Caco-2 (cell line): ENCODE data around the gene GPC5. TPM values are rescaled to one million over a fixed set of nuclear protein-coding genes. Genes with fewer than 3 reads are reported as not detected.

Experiments used
- BruUV-seq: library from RNA; stranded (reverse); fragments of 400-500 nt; replicated peaks from 2 replicates; lab custom pipeline; 2021; lab: Mats Ljungman, UMichigan
- CTCF ChIA-PET: fragments of 300-600 bp; sonication (Branson Sonifier 250); formaldehyde crosslinking; loops from one replicate; lab custom pipeline; 2022; ENCODE audit warnings: antibody characterized with exemption; lab: Charles Lee
- POLR2A ChIA-PET: fragments of 300-600 bp; sonication (Branson Sonifier 250); formaldehyde crosslinking; loops from one replicate; lab custom pipeline; 2022; ENCODE audit warnings: antibody characterized with exemption; lab: Charles Lee
- DNase-seq, 2 experiments: peaks; one replicate each; pipeline versions ENCODE4 v3.0.0 to v3.0.0-alpha.2; 2020 to 2022
- H3K27me3 ChIP-seq: replicated peaks from 2 replicates; pipeline ENCODE4 v1.6.0; 2011; ENCODE audit warnings: low read length; ENCODE audit not compliant: control insufficient read depth, insufficient read depth
- H3K36me3 ChIP-seq: 2 replicates; pipeline ENCODE4 v1.5.1; 2011; ENCODE audit warnings: low read length; ENCODE audit not compliant: control insufficient read depth, insufficient read depth
- H3K4me1 ChIP-seq: fragments of 250-450 bp; sonication (Bioruptor Pico); 2 replicates; pipeline ENCODE4 v1.5.1; 2020; ENCODE audit warnings: mild to moderate bottlenecking
- H3K4me3 ChIP-seq: 2 replicates; pipeline ENCODE4 v1.5.1; 2011; ENCODE audit warnings: low read depth, mild to moderate bottlenecking, control low read depth, low read length
- H3K9me3 ChIP-seq: fragments of 250-450 bp; sonication (Bioruptor Pico); 2 replicates; pipeline ENCODE4 v1.5.1; 2020; ENCODE audit warnings: mild to moderate bottlenecking, moderate library complexity
- H3K27ac Mint-ChIP-seq: one replicate; pipeline ENCODE4 v1.8.0; 2022; ENCODE audit warnings: mixed read lengths; ENCODE audit not compliant: unreplicated experiment
- H3K27me3 Mint-ChIP-seq: one replicate; pipeline ENCODE4 v1.8.0; 2022; ENCODE audit warnings: mixed read lengths; ENCODE audit not compliant: insufficient read depth, unreplicated experiment
- H3K36me3 Mint-ChIP-seq: one replicate; pipeline ENCODE4 v1.8.0; 2022; ENCODE audit warnings: mild to moderate bottlenecking, mixed read lengths; ENCODE audit not compliant: insufficient read depth, unreplicated experiment
- H3K4me1 Mint-ChIP-seq: one replicate; pipeline ENCODE4 v1.8.0; 2022; ENCODE audit warnings: low read depth, mixed read lengths; ENCODE audit not compliant: unreplicated experiment
- H3K4me3 Mint-ChIP-seq: one replicate; pipeline ENCODE4 v1.8.0; 2022; ENCODE audit warnings: mild to moderate bottlenecking, moderate library complexity, mixed read lengths; ENCODE audit not compliant: unreplicated experiment
- H3K9me3 Mint-ChIP-seq: one replicate; pipeline ENCODE4 v1.8.0; 2022; ENCODE audit warnings: mixed read lengths; ENCODE audit not compliant: unreplicated experiment
- intact Hi-C: fragments of 100-400 bp; cut with micrococcal nuclease; formaldehyde crosslinking; loops from one replicate; pipeline ENCODE4 v1.10.0; 2022; ENCODE audit not compliant: unreplicated experiment
- total RNA-seq: library from RNA; stranded (reverse); gene quantifications from 2 replicates; pipeline ENCODE4 v1.2.3, GENCODE V29; 2022
- TF ChIP-seq, protein P1 (sequence below), 2 experiments: fragments of 200-600 bp in 1 of 2; IDR thresholded peaks; 1 replicate in 1 of 2; 2 replicates in 1 of 2; pipeline versions ENCODE4 v1.5.1 to v1.8.0; 2011 to 2022; ENCODE audit warnings: antibody characterized with exemption in 1 of 2, control low read depth in 1 of 2, inconsistent platforms in 1 of 2, low read depth in 1 of 2, low read length in 1 of 2, mild to moderate bottlenecking in 1 of 2, moderate library complexity in 1 of 2; ENCODE audit not compliant: insufficient read depth in 1 of 2, severe bottlenecking in 1 of 2, unreplicated experiment in 1 of 2

The GPC5 gene
- total RNA-seq, 1 experiment from 2014 or later = 4.1 TPM

DNA sequence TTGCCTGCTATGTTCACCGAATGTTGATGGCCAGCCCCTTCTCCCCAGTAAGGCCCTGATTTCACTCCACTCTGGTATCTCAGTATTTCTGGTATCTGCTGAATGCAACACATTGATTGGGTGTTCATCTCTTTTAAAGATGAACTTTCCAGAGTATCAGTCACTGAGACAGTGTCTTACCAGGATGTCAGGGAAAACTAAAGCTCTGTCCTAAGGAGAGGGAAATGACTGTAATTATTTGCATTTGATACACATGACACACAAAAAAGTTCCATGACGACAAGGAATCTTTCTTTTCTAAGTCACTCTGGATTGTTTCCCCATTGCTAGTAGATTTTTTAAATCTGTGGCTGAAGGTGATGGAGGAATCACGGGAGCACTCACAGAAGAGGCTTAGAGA lies 2.2 kb downstream of the GPC5 start:
- intact Hi-C loops = no loop called here
- POLR2A ChIA-PET = no interaction called here
- peaks cover 9% of the 10 kb centered on the region for H3K27me3 Mint-ChIP-seq

GRCh38 chr13:91401920-91402319 lies 3.5 kb downstream of the GPC5 start:
- Histone ChIP-seq H3K36me3 (no peaks in the 10 kb centered on the region), H3K27me3 (no peaks in the 10 kb centered on the region; the same call in 1 of the 2 replicates), H3K4me3 (no peak overlapping the region), H3K4me1 (peaks cover 5% of the 10 kb centered on the region; the same call in 1 of the 2 replicates), H3K9me3 (no peaks in the 10 kb centered on the region)
- DNase-seq = no peak
- ChIA-PET CTCF (no interaction called here), POLR2A (no interaction called here)
- intact Hi-C loops = no loop called here
- no peak overlapping the region for H3K27ac Mint-ChIP-seq
- TF ChIP-seq, protein P1, sequence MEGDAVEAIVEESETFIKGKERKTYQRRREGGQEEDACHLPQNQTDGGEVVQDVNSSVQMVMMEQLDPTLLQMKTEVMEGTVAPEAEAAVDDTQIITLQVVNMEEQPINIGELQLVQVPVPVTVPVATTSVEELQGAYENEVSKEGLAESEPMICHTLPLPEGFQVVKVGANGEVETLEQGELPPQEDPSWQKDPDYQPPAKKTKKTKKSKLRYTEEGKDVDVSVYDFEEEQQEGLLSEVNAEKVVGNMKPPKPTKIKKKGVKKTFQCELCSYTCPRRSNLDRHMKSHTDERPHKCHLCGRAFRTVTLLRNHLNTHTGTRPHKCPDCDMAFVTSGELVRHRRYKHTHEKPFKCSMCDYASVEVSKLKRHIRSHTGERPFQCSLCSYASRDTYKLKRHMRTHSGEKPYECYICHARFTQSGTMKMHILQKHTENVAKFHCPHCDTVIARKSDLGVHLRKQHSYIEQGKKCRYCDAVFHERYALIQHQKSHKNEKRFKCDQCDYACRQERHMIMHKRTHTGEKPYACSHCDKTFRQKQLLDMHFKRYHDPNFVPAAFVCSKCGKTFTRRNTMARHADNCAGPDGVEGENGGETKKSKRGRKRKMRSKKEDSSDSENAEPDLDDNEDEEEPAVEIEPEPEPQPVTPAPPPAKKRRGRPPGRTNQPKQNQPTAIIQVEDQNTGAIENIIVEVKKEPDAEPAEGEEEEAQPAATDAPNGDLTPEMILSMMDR (IDR thresholded peaks at IDR 0.05; ENCODE audit: insufficient read depth in 1 of 2, low read depth in 1 of 2, low read length in 1 of 2, severe bottlenecking in 1 of 2, unreplicated experiment in 1 of 2) = no peak
- no peaks in the 10 kb centered on the region for H3K36me3 Mint-ChIP-seq
- H3K4me3 Mint-ChIP-seq = no peak overlapping the region
- no peaks in the 10 kb centered on the region for H3K9me3 Mint-ChIP-seq
- no TSS peak for BruUV-seq
- H3K4me1 Mint-ChIP-seq = no peaks in the 10 kb centered on the region
- peaks cover 9% of the 10 kb centered on the region for H3K27me3 Mint-ChIP-seq

More for the DNA sequence above, 2.2 kb downstream of the GPC5 start:
- no peaks in the 10 kb centered on the region for H3K4me1 Mint-ChIP-seq
- Histone ChIP-seq H3K9me3 (no peaks in the 10 kb centered on the region), H3K4me1 (peaks cover 5% of the 10 kb centered on the region; the same call in 1 of the 2 replicates), H3K27me3 (no peaks in the 10 kb centered on the region; the same call in 1 of the 2 replicates), H3K4me3 (no peak overlapping the region), H3K36me3 (no peaks in the 10 kb centered on the region)
- TF ChIP-seq, protein P1 (IDR thresholded peaks at IDR 0.05; ENCODE audit: insufficient read depth in 1 of 2, low read depth in 1 of 2, low read length in 1 of 2, severe bottlenecking in 1 of 2, unreplicated experiment in 1 of 2) = no peak
- no peak overlapping the region for H3K4me3 Mint-ChIP-seq
- CTCF ChIA-PET = no interaction called here
- H3K27ac Mint-ChIP-seq = no peak overlapping the region
- H3K36me3 Mint-ChIP-seq = no peaks in the 10 kb centered on the region
- H3K9me3 Mint-ChIP-seq = no peaks in the 10 kb centered on the region
- BruUV-seq = no TSS peak
- no peak for DNase-seq

GRCh38 chr13:91405240-91405639 lies 6.8 kb downstream of the GPC5 start:
- Histone ChIP-seq H3K36me3 (no peaks in the 10 kb centered on the region), H3K9me3 (no peaks in the 10 kb centered on the region), H3K27me3 (no peaks in the 10 kb centered on the region), H3K4me3 (no peak overlapping the region), H3K4me1 (no peaks in the 10 kb centered on the region; the same call in 1 of the 2 replicates)
- no TSS peak for BruUV-seq
- Mint-ChIP-seq H3K4me1 (no peaks in the 10 kb centered on the region), H3K27me3 (peaks cover 3% of the 10 kb centered on the region), H3K9me3 (no peaks in the 10 kb centered on the region), H3K36me3 (no peaks in the 10 kb centered on the region), H3K27ac (no peak overlapping the region), H3K4me3 (no peak overlapping the region)
- TF ChIP-seq, protein P1 (IDR thresholded peaks at IDR 0.05; ENCODE audit: insufficient read depth in 1 of 2, low read depth in 1 of 2, low read length in 1 of 2, severe bottlenecking in 1 of 2, unreplicated experiment in 1 of 2) = no peak
- DNase-seq = no peak
- POLR2A ChIA-PET = no interaction called here
- intact Hi-C loops = no loop called here
- CTCF ChIA-PET = interaction anchor here (0.7 to 1.0 kb wide), 2 partner anchors 24 to 371 kb away, joined by 3 read pairs; no protein-coding TSS in a partner anchor
